CD8-positive, alpha-beta memory T cell (primary cell): ENCODE measurements around the gene DENND6A. TPM values are rescaled to one million over a fixed set of nuclear protein-coding genes. Genes with fewer than 3 reads are reported as not detected.

Source experiments
- CTCF ChIA-PET: fragments of 350-600 bp; sonication (Branson Sonifier 250); formaldehyde crosslinking; loops from one replicate; lab custom pipeline; 2021; ENCODE audit warnings: antibody characterized with exemption; lab: Charles Lee
- POLR2A ChIA-PET: fragments of 350-600 bp; sonication (Branson Sonifier 250); formaldehyde crosslinking; loops from one replicate; lab custom pipeline; 2021; ENCODE audit warnings: antibody characterized with exemption; lab: Charles Lee
- DNase-seq, 5 donors: peaks; one replicate each; pipeline versions ENCODE4 v3.0.0 to v3.0.0-alpha.2; 2020 to 2022; ENCODE audit warnings: mixed read lengths in 1 of 5
- H3K27ac ChIP-seq: one replicate; pipeline ENCODE4 v1.7.0; 2013; ENCODE audit warnings: low read depth, mild to moderate bottlenecking, low read length, moderate library complexity
- H3K27me3 ChIP-seq: 2 replicates; pipeline ENCODE4 v1.7.0; 2013; ENCODE audit warnings: low read length, mild to moderate bottlenecking; ENCODE audit not compliant: insufficient read depth, poor library complexity, severe bottlenecking
- H3K36me3 ChIP-seq: 2 replicates; pipeline ENCODE4 v1.7.0; 2013; ENCODE audit warnings: mild to moderate bottlenecking, low read length, moderate library complexity; ENCODE audit not compliant: insufficient read depth
- H3K4me1 ChIP-seq: 2 replicates; pipeline ENCODE4 v1.7.0; 2013; ENCODE audit warnings: mild to moderate bottlenecking, low read length, moderate library complexity; ENCODE audit not compliant: insufficient read depth
- H3K4me3 ChIP-seq: 2 replicates; pipeline ENCODE4 v1.7.0; 2013; ENCODE audit warnings: mild to moderate bottlenecking, low read length
- H3K9me3 ChIP-seq: 2 replicates; pipeline ENCODE4 v1.7.0; 2013; ENCODE audit warnings: mild to moderate bottlenecking, low read length
- H3K27ac Mint-ChIP-seq, 8 donors: one replicate each; pipeline ENCODE4 v1.8.0; 2020 to 2021; ENCODE audit warnings: mixed read lengths in 8 of 8, mild to moderate bottlenecking in 6 of 8, inconsistent platforms in 3 of 8, moderate library complexity in 3 of 8
- H3K27me3 Mint-ChIP-seq, 2 donors: one replicate each; pipeline ENCODE4 v1.8.0; 2020 to 2021; ENCODE audit warnings: mixed read lengths in 2 of 2, mild to moderate bottlenecking in 1 of 2, moderate library complexity in 1 of 2
- H3K36me3 Mint-ChIP-seq, 3 donors: one replicate each; pipeline ENCODE4 v1.8.0; 2020 to 2021; ENCODE audit warnings: mixed read lengths in 3 of 3, inconsistent platforms in 1 of 3, mild to moderate bottlenecking in 1 of 3
- H3K4me1 Mint-ChIP-seq, 3 donors: one replicate each; pipeline ENCODE4 v1.8.0; 2020 to 2021; ENCODE audit warnings: mixed read lengths in 3 of 3, inconsistent platforms in 1 of 3, mild to moderate bottlenecking in 1 of 3
- H3K4me3 Mint-ChIP-seq, 7 donors: one replicate each; pipeline ENCODE4 v1.8.0; 2020 to 2021; ENCODE audit warnings: mixed read lengths in 7 of 7, mild to moderate bottlenecking in 6 of 7, moderate library complexity in 4 of 7, inconsistent platforms in 2 of 7
- H3K9me3 Mint-ChIP-seq, 5 donors: one replicate each; pipeline ENCODE4 v1.8.0; 2020 to 2022; ENCODE audit warnings: mixed read lengths in 5 of 5, mild to moderate bottlenecking in 3 of 5, moderate library complexity in 2 of 5, inconsistent platforms in 1 of 5
- polyA plus RNA-seq: library from polyadenylated mRNA; unstranded; fragments of 300-500 nt; fragmentation: Illumina TruSeq; gene quantifications from one replicate; pipeline ENCODE4 v1.2.3, GENCODE V29; 2021
- total RNA-seq, 2 experiments: library from RNA; stranded (reverse); gene quantifications; one replicate each; pipeline ENCODE4 v1.2.3, GENCODE V29; 2021

DENND6A gene, protein sequence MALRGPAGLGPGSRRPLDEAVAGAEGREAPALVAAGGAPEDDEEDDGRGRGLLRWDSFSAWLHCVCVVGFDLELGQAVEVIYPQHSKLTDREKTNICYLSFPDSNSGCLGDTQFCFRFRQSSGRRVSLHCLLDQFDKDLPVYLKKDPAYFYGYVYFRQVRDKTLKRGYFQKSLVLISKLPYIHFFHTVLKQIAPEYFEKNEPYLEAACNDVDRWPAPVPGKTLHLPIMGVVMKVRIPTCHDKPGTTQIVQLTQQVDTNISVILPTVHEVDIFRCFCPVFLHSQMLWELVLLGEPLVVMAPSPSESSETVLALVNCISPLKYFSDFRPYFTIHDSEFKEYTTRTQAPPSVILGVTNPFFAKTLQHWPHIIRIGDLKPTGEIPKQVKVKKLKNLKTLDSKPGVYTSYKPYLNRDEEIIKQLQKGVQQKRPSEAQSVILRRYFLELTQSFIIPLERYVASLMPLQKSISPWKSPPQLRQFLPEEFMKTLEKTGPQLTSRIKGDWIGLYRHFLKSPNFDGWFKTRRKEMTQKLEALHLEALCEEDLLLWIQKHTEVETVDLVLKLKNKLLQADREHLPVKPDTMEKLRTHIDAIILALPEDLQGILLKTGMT
- 10 to 100 TPM; 12.5 to 15.5 TPM for total RNA-seq
- polyA plus RNA-seq: 45.0 TPM

DNA sequence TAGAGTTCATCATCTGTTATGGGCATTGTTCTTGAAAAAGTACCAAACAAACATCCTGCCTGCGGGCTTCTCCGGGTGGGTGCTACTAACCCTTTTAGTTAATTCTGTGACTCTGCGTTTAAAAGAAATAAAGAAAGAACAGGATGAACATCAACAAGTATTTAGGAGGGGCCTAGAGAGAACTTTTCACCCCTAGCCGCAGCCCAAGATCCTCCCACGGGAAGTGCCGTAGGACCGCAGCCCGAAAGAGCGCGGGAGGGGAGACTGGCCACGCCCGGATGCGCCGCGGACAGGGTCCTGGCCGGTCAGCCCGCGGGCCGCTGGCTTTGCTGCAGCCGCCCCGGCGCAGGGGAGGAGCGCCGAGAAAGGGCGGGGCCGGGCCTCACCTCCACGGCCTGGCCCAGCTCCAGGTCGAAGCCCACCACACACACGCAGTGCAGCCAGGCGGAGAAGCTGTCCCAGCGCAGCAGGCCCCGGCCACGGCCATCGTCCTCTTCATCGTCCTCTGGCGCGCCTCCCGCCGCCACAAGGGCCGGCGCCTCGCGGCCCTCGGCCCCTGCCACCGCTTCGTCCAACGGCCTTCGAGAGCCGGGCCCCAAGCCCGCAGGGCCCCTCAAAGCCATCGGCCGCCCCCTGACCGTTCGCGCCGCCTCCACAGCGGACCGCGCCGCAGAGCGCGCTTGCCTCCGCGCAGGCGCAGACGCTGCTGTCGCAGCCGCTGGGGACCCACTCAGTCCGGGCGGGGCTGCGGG, at the start of gene DENND6A:
TSS of gene DENND6A (minus strand) at position 682 of the 752 bp plus-strand sequence. CDS start at position 623, 59 bp downstream.
- no peaks in the 10 kb centered on the region for H3K27me3 Mint-ChIP-seq
- Histone ChIP-seq H3K27ac (peak within 1 kb of the TSS; percentile 95), H3K27me3 (no peaks in the 10 kb centered on the region), H3K36me3 (no peaks in the 10 kb centered on the region), H3K9me3 (no peaks in the 10 kb centered on the region), H3K4me1 (peaks cover 36% of the 10 kb centered on the region), H3K4me3 (peak within 1 kb of the TSS; percentile 69)
- CTCF ChIA-PET: interaction anchor here (1.4 kb wide), 1 partner anchor 64 kb away, joined by 3 read pairs; the partner anchor contains the start of gene SLMAP
- H3K4me3 Mint-ChIP-seq: peak within 1 kb of the TSS; percentile 84 to 96 (median 90)
- peak within 1 kb of the TSS; percentile 86 to 97 (median 92) for H3K27ac Mint-ChIP-seq
- no peaks in the 10 kb centered on the region for H3K9me3 Mint-ChIP-seq
- peaks cover 0 to 20% (median 3%) of the 10 kb centered on the region in 3 donors for H3K36me3 Mint-ChIP-seq
- POLR2A ChIA-PET: interaction anchor here (1.0 to 3.2 kb wide), 9 partner anchors 13 to 465 kb away, joined by 3 to 17 read pairs (median 3); partner anchors contain the start of genes APPL1, ARF4, PDE12 and SLMAP
- peaks cover 28 to 43% (median 35%) of the 10 kb centered on the region in 3 donors for H3K4me1 Mint-ChIP-seq
- peak; percentile 95 to 97 (median 96) for DNase-seq

DNA sequence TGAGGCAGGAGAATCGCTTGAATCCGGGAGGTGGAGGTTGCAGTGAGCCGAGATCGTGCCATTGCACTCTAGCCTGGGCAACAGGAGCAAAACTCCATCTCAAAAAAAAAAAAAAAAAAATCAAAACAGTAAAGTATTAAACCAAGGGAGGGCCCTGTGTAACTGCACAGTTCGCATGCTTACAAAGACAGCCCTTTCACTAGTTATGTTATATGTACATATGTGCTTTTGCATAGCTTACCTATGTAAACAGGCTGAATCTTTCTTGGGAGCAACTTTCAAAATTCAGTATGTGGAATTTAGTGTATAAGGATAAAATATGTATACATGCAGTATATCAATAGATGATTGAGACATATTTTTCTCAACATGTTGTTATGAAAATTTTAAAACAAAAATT, 47.1 kb upstream of the DENND6A start:
- POLR2A ChIA-PET: no interaction called here
- no peak overlapping the region for H3K4me3 ChIP-seq
- H3K36me3 ChIP-seq: no peaks in the 10 kb centered on the region
- no peaks in the 10 kb centered on the region for H3K36me3 Mint-ChIP-seq
- no peaks in the 10 kb centered on the region for H3K9me3 Mint-ChIP-seq
- no peak overlapping the region for H3K27ac Mint-ChIP-seq
- no peak overlapping the region for H3K27ac ChIP-seq
- H3K4me3 Mint-ChIP-seq: no peak overlapping the region
- H3K9me3 ChIP-seq: no peaks in the 10 kb centered on the region
- no peaks in the 10 kb centered on the region for H3K27me3 ChIP-seq
- H3K27me3 Mint-ChIP-seq: no peaks in the 10 kb centered on the region
- CTCF ChIA-PET: no interaction called here
- no peaks in the 10 kb centered on the region for H3K4me1 Mint-ChIP-seq
- DNase-seq: no peak
- no peaks in the 10 kb centered on the region for H3K4me1 ChIP-seq

DNA sequence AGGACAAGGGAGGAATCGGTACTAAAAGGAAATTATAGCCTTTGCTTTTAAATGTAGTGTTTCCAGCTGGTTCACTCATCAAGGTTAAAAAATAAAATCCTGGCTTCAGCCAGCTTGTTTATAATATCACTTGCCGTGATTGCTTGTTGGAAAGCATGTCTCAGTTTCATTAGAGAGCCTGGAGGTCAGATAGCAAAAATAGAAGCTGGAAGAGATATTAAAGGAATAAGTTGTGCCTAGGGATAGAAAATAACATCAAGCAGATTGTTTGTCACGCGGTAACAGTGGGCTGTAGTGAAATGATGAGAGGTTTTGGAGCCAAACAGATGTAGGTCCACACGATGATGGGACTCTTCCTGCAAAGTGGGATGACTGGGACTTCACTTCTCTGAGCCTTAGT, 45.5 kb upstream of the DENND6A start:
- no peak overlapping the region for H3K4me3 Mint-ChIP-seq
- no peak for DNase-seq
- CTCF ChIA-PET: no interaction called here
- Histone ChIP-seq H3K4me3 (no peak overlapping the region), H3K4me1 (no peaks in the 10 kb centered on the region), H3K9me3 (no peaks in the 10 kb centered on the region), H3K27me3 (no peaks in the 10 kb centered on the region), H3K36me3 (no peaks in the 10 kb centered on the region), H3K27ac (no peak overlapping the region)
- H3K4me1 Mint-ChIP-seq: no peaks in the 10 kb centered on the region
- H3K27me3 Mint-ChIP-seq: no peaks in the 10 kb centered on the region
- POLR2A ChIA-PET: no interaction called here
- no peaks in the 10 kb centered on the region for H3K9me3 Mint-ChIP-seq
- H3K27ac Mint-ChIP-seq: no peak overlapping the region
- H3K36me3 Mint-ChIP-seq: no peaks in the 10 kb centered on the region

DNA sequence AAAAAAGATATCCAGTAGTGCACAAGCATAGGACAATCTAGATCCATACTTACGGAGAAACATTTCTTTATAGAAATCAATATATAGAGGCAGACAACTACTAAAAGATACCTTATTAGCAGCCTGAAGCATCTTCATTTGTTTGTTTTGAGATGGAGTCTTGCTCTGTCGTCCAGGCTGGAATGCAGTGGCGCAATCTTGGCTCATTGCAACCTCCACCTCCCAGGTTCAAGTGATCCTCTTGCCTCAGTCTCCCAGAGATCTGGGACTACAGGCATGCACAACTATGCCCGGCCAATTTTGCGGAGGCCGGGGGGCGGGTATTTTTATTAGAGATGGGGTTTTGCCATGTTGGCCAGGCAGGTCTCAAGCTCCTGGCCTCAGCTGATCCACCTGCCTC, 45.0 kb upstream of the DENND6A start:
- Mint-ChIP-seq H3K27ac (no peak overlapping the region), H3K36me3 (no peaks in the 10 kb centered on the region), H3K4me3 (no peak overlapping the region), H3K27me3 (no peaks in the 10 kb centered on the region), H3K4me1 (no peaks in the 10 kb centered on the region), H3K9me3 (no peaks in the 10 kb centered on the region)
- ChIA-PET POLR2A (no interaction called here), CTCF (no interaction called here)
- Histone ChIP-seq H3K27ac (no peak overlapping the region), H3K4me3 (no peak overlapping the region), H3K27me3 (no peaks in the 10 kb centered on the region), H3K36me3 (no peaks in the 10 kb centered on the region), H3K9me3 (no peaks in the 10 kb centered on the region), H3K4me1 (no peaks in the 10 kb centered on the region)
- no peak for DNase-seq

DNA sequence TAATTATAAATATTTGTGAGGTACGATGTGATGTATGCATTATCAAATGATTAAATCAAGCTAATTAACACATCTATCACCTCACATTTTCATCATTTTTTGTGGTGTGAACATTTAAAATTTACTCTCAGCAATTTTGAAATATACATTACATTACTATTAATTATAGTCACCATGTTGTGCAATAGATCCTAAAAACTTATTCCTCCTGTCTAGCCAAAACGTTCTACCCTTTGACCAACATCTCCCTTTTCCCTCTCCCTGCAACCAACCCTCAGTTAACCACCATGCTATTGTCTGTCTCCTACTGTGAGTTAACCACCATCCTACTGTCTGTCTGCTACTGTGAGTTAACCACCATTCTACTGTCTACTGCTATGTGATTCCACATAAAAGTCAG, 42.5 kb upstream of the DENND6A start:
- no peaks in the 10 kb centered on the region for H3K27me3 ChIP-seq
- DNase-seq: no peak
- Mint-ChIP-seq H3K27ac (no peak overlapping the region), H3K4me3 (no peak overlapping the region), H3K27me3 (no peaks in the 10 kb centered on the region), H3K36me3 (no peaks in the 10 kb centered on the region), H3K9me3 (no peaks in the 10 kb centered on the region), H3K4me1 (no peaks in the 10 kb centered on the region)
- CTCF ChIA-PET: no interaction called here
- no peak overlapping the region for H3K27ac ChIP-seq
- POLR2A ChIA-PET: no interaction called here
- H3K9me3 ChIP-seq: no peaks in the 10 kb centered on the region
- H3K4me1 ChIP-seq: no peaks in the 10 kb centered on the region
- H3K36me3 ChIP-seq: no peaks in the 10 kb centered on the region
- no peak overlapping the region for H3K4me3 ChIP-seq

DNA sequence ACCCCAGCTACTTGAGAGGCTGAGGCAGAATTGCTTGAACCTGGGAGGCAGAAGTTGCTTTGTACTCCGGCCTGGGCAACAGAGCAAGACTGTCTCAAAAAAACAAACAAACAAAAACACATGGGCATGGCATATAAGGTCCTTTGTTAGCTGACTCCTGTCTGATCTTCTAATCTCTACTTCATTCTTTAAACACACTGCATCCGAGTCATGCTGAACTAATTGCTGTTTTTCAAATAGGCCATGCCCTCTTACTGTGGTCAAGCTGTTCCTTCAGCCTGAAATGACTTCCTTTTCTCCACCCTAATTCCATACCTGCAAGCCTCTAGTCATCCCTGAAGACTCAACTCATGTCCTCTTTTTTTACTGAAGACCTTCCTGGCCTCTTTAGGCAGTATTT, 40.9 kb upstream of the DENND6A start:
- no peak for DNase-seq
- ChIA-PET CTCF (interaction anchor here (1.0 kb wide), 1 partner anchor 9 kb away, joined by 3 read pairs; no protein-coding TSS in a partner anchor), POLR2A (no interaction called here)
- Histone ChIP-seq H3K4me1 (no peaks in the 10 kb centered on the region), H3K27me3 (no peaks in the 10 kb centered on the region), H3K4me3 (no peak overlapping the region), H3K27ac (no peak overlapping the region), H3K36me3 (no peaks in the 10 kb centered on the region), H3K9me3 (no peaks in the 10 kb centered on the region)
- Mint-ChIP-seq H3K9me3 (no peaks in the 10 kb centered on the region), H3K4me1 (no peaks in the 10 kb centered on the region), H3K4me3 (no peak overlapping the region), H3K36me3 (no peaks in the 10 kb centered on the region), H3K27ac (no peak overlapping the region), H3K27me3 (no peaks in the 10 kb centered on the region)

DNA sequence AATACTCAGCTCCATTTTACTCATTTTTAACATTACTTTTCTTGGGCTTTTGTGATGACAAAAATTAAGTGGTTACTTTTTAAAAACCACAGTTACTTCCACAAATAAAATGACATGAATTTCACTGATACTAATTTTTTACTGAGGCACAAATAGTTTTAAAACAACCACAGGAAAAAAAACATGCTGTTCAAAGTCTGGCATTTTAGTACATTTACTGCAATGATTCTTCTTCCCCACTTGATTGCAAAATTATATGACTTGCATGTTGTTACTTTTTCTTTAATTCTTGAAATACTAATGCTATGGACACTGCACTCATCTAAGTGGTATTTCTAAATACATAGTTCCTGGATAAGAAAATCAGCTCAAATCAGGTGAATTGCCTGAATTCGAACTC, 38.4 kb upstream of the DENND6A start:
- no peaks in the 10 kb centered on the region for H3K36me3 ChIP-seq
- no peak overlapping the region for H3K4me3 Mint-ChIP-seq
- H3K27ac Mint-ChIP-seq: no peak overlapping the region
- no peaks in the 10 kb centered on the region for H3K36me3 Mint-ChIP-seq
- CTCF ChIA-PET: no interaction called here
- no peak overlapping the region for H3K4me3 ChIP-seq
- no peaks in the 10 kb centered on the region for H3K9me3 ChIP-seq
- no peaks in the 10 kb centered on the region for H3K27me3 Mint-ChIP-seq
- H3K9me3 Mint-ChIP-seq: no peaks in the 10 kb centered on the region
- no peaks in the 10 kb centered on the region for H3K27me3 ChIP-seq
- DNase-seq: no peak
- POLR2A ChIA-PET: no interaction called here
- H3K4me1 ChIP-seq: no peaks in the 10 kb centered on the region
- no peaks in the 10 kb centered on the region for H3K4me1 Mint-ChIP-seq
- no peak overlapping the region for H3K27ac ChIP-seq

DNA sequence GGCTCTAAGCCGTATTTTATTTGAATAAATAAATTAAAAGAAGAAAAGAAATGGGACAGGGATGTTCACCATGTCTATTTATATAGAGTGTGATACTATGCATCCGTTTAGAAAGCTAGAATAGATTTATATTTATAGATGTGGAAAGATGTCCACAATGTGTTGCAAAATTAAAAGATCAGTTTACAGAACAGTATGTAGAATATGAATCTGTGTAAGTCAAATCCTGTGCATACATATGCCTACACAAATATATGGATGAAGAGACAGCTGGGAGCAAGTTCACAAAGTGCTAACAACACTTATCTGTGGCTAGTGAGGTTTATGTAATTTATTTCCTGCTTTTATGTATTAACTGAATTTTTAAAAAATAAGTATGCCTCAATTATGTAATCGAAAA, 37.8 kb upstream of the DENND6A start:
- POLR2A ChIA-PET: no interaction called here
- no peak overlapping the region for H3K4me3 Mint-ChIP-seq
- no peak for DNase-seq

More for the DNA sequence above, 37.8 kb upstream of the DENND6A start:
- no peaks in the 10 kb centered on the region for H3K4me1 Mint-ChIP-seq
- Histone ChIP-seq H3K27ac (no peak overlapping the region), H3K27me3 (no peaks in the 10 kb centered on the region), H3K36me3 (no peaks in the 10 kb centered on the region), H3K4me3 (no peak overlapping the region), H3K4me1 (no peaks in the 10 kb centered on the region), H3K9me3 (no peaks in the 10 kb centered on the region)
- CTCF ChIA-PET: no interaction called here
- H3K36me3 Mint-ChIP-seq: no peaks in the 10 kb centered on the region
- H3K27ac Mint-ChIP-seq: no peak overlapping the region
- H3K27me3 Mint-ChIP-seq: no peaks in the 10 kb centered on the region
- no peaks in the 10 kb centered on the region for H3K9me3 Mint-ChIP-seq
